Activated naive CD4-positive, alpha-beta T cell (primary cell): ENCODE data around the gene FOSL2.

Experiments used
- DNase-seq, 4 experiments: peaks; one replicate each; lab custom pipeline; 2025; lab: John Stamatoyannopoulos, UW

FOSL2 gene

GRCh38 chr2:28450901-28451565 lies 58.4 kb downstream of the FOSL2 start:
- no peak for DNase-seq

- no peak for DNase-seq
Measured at GRCh38 chr2:28451793-28452533, 59.3 kb downstream of the FOSL2 start.

- DNase-seq = peak; percentile 38 to 74 (median 66)
Measured at GRCh38 chr2:28452534-28453081, 60.0 kb downstream of the FOSL2 start.

GRCh38 chr2:28453396-28453795 lies 60.7 kb downstream of the FOSL2 start:
- DNase-seq = no peak

- no peak for DNase-seq
Measured at GRCh38 chr2:28454016-28454930, 61.6 kb downstream of the FOSL2 start.

GRCh38 chr2:28457237-28457636 lies 64.6 kb downstream of the FOSL2 start:
- no peak for DNase-seq

GRCh38 chr2:28461056-28461455 lies 68.4 kb downstream of the FOSL2 start:
- DNase-seq = no peak

- no peak for DNase-seq
Measured at GRCh38 chr2:28462122-28462521, 69.5 kb downstream of the FOSL2 start.

- DNase-seq = no peak
Measured at GRCh38 chr2:28463211-28463816, 70.7 kb downstream of the FOSL2 start.

- DNase-seq = no peak
Measured at GRCh38 chr2:28463893-28464292, 71.2 kb downstream of the FOSL2 start.

GRCh38 chr2:28465148-28465885 lies 72.7 kb downstream of the FOSL2 start:
- no peak for DNase-seq
